Upper lobe of left lung (tissue), 6 donors: ENCODE data around the gene SCAMP3. TPM values are rescaled to one million over a fixed set of nuclear protein-coding genes. Genes with fewer than 3 reads are reported as not detected.

Source experiments
- ATAC-seq, 2 donors: fragments of 200-7000 bp; cut with Tn5 transposase; one replicate each; pipeline ENCODE4 v1.9.1; 2022; ENCODE audit warnings: mild to moderate bottlenecking in 2 of 2, moderate library complexity in 2 of 2; ENCODE audit not compliant: low FRiP score in 2 of 2
- DNase-seq, 2 donors: peaks; one replicate each; pipeline ENCODE4 v3.0.0-alpha.2; 2019 to 2020
- H3K27ac ChIP-seq, 4 donors: fragments of 200-600 bp; sonication (generic); one replicate each; pipeline ENCODE4 v1.5.1; 2016 to 2019
- H3K27me3 ChIP-seq, 4 donors: fragments of 200-600 bp; sonication (generic); one replicate each; pipeline ENCODE4 v1.5.1; 2017 to 2019
- H3K36me3 ChIP-seq, 4 donors: fragments of 200-600 bp; sonication (generic); one replicate each; pipeline ENCODE4 v1.5.1; 2016 to 2019
- H3K4me1 ChIP-seq, 4 donors: fragments of 200-600 bp; sonication (generic); one replicate each; pipeline ENCODE4 v1.5.1; 2018 to 2019
- H3K4me3 ChIP-seq, 4 donors: fragments of 200-600 bp; sonication (generic); one replicate each; pipeline ENCODE4 v1.5.1; 2017 to 2019; ENCODE audit warnings: mild to moderate bottlenecking in 2 of 4, moderate library complexity in 1 of 4
- H3K9me3 ChIP-seq, 4 donors: fragments of 200-600 bp; sonication (generic); one replicate each; pipeline ENCODE4 v1.5.1; 2018 to 2019
- CTCF ChIP-seq, 6 experiments: fragments of 450-650 bp in 4 of 6; fragments of 200-600 bp in 2 of 6; sonication (generic) in 2 of 6; IDR thresholded peaks; one replicate each; pipeline ENCODE4 v1.5.1; 2016 to 2019; ENCODE audit warnings: antibody characterized with exemption in 6 of 6
- EP300 ChIP-seq, 4 donors: sonication (generic); formaldehyde crosslinking; IDR thresholded peaks; one replicate each; pipeline ENCODE4 v1.5.1; 2017; ENCODE audit warnings: antibody characterized with exemption in 4 of 4, control low read depth in 2 of 4
- POLR2A ChIP-seq, 4 donors: fragments of 450-650 bp; IDR thresholded peaks; one replicate each; pipeline ENCODE4 v1.5.1; 2016 to 2017; ENCODE audit warnings: antibody characterized with exemption in 4 of 4, mild to moderate bottlenecking in 2 of 4
- POLR2AphosphoS5 ChIP-seq, 2 donors: sonication (generic); formaldehyde crosslinking; IDR thresholded peaks; one replicate each; pipeline ENCODE4 v1.5.1; 2017; ENCODE audit warnings: antibody characterized with exemption in 2 of 2
- WGBS, 2 donors: methylation state at CpG; one replicate each; pipeline ENCODE4 v1.1.5; 2017 to 2018; 5-methylcytosine and 5-hydroxymethylcytosine counted together
- total RNA-seq, 6 donors: library from RNA; depleted of rRNA in 4 of 6; stranded (reverse); fragments of >200 nt in 4 of 6; gene quantifications; one replicate each; pipeline versions ENCODE4 v1.1.0 to v1.2.1, GENCODE V29; 2016 to 2021
- donor health status: DM: no; HTN: no; CAD: no; lungs with moderate emphysema.
- donor health status: DM: no; HTN: yes; CAD: no; lungs with severe emphysema.

The SCAMP3 gene
- total RNA-seq, 6 donors from 2014 or later = 61.5 to 96.1 (median 70.4) TPM

GRCh38 chr1:155256058-155256852, 5.9 kb downstream of the SCAMP3 start:
- Histone ChIP-seq H3K27ac (peak overlapping the region; percentile 95 to 97 (median 96)), H3K4me3 (peak overlapping the region in 3 of 4 donors; percentile 61 to 93 (median 78)), H3K36me3 (peaks cover 0 to 35% (median 11%) of the 10 kb centered on the region in 4 donors), H3K27me3 (no peaks in the 10 kb centered on the region), H3K4me1 (peaks cover 30 to 36% (median 34%) of the 10 kb centered on the region in 4 donors), H3K9me3 (no peaks in the 10 kb centered on the region)
- TF ChIP-seq CTCF (IDR thresholded peaks at IDR 0.05) (no peak), POLR2AphosphoS5 (IDR thresholded peaks at IDR 0.05) (no peak), POLR2A (IDR thresholded peaks at IDR 0.05) (no peak), EP300 (IDR thresholded peaks at IDR 0.05) (no peak)
- ATAC-seq (peak in 1 of 2 donors; percentile 0), DNase-seq (no peak)
- WGBS, 2 donors = 74 to 79% methylated on average over 16 to 17 of the region's 20 CpGs

GRCh38 chr1:155255243-155256007, 6.7 kb downstream of the SCAMP3 start, which contains the start of gene ENTREP3:
TSS of gene ENTREP3 (minus strand) at chr1:155255483. CDS start at chr1:155254877, 606 bp downstream.
- Histone ChIP-seq H3K27ac (peak within 1 kb of the TSS; percentile 95 to 97 (median 96)), H3K4me1 (peaks cover 30 to 34% (median 32%) of the 10 kb centered on the region in 4 donors), H3K36me3 (peaks cover 0 to 33% (median 10%) of the 10 kb centered on the region in 4 donors), H3K4me3 (peak within 1 kb of the TSS; percentile 61 to 93 (median 72)), H3K27me3 (no peaks in the 10 kb centered on the region), H3K9me3 (no peaks in the 10 kb centered on the region)
- ATAC-seq (peak; percentile 92 to 95), DNase-seq (peak; percentile 93 to 97)
- WGBS, 2 donors = 1 to 3% methylated on average over 25 to 49 of the region's 54 CpGs
- TF ChIP-seq POLR2A (IDR thresholded peaks at IDR 0.05) (peak in 2 of 4 donors; percentile 47 to 66), EP300 (IDR thresholded peaks at IDR 0.05) (no peak), CTCF (IDR thresholded peaks at IDR 0.05) (peak in 3 of 6 experiments; percentile 4 to 39 (median 13)), POLR2AphosphoS5 (IDR thresholded peaks at IDR 0.05) (peak; percentile 73 to 78)

GRCh38 chr1:155254714-155255242, 7.4 kb downstream of the SCAMP3 start:
- no peaks in the 10 kb centered on the region for H3K27me3 ChIP-seq
- ATAC-seq (peak in 1 of 2 donors; percentile 3), DNase-seq (peak in 1 of 2 donors; percentile 88)
- peaks cover 29 to 39% (median 33%) of the 10 kb centered on the region in 4 donors for H3K4me1 ChIP-seq
- peak overlapping the region; percentile 95 to 97 (median 96) for H3K27ac ChIP-seq
- no peak for TF ChIP-seq POLR2A (IDR thresholded peaks at IDR 0.05)
- TF ChIP-seq POLR2AphosphoS5 (IDR thresholded peaks at IDR 0.05) = no peak
- TF ChIP-seq CTCF (IDR thresholded peaks at IDR 0.05) = no peak
- TF ChIP-seq EP300 (IDR thresholded peaks at IDR 0.05) = no peak
- no peaks in the 10 kb centered on the region for H3K9me3 ChIP-seq
- peak overlapping the region; percentile 61 to 93 (median 72) for H3K4me3 ChIP-seq
- WGBS, 2 donors = 0% methylated on average over 9 to 22 of the region's 35 CpGs
- H3K36me3 ChIP-seq = peaks cover 0 to 26% (median 8%) of the 10 kb centered on the region in 4 donors

- ATAC-seq = no peak
- peaks cover 0 to 21% (median 7%) of the 10 kb centered on the region in 4 donors for H3K36me3 ChIP-seq
- DNase-seq = no peak
- peak overlapping the region; percentile 95 to 97 (median 96) for H3K27ac ChIP-seq
- H3K4me1 ChIP-seq = peaks cover 29 to 39% (median 33%) of the 10 kb centered on the region in 4 donors
- H3K9me3 ChIP-seq = no peaks in the 10 kb centered on the region
- H3K27me3 ChIP-seq = no peaks in the 10 kb centered on the region
- 44 to 53% methylated on average over 4 to 11 of the region's 12 CpGs for WGBS, 2 donors
- TF ChIP-seq POLR2AphosphoS5 (IDR thresholded peaks at IDR 0.05) (no peak), EP300 (IDR thresholded peaks at IDR 0.05) (no peak), CTCF (IDR thresholded peaks at IDR 0.05) (no peak), POLR2A (IDR thresholded peaks at IDR 0.05) (no peak)
- H3K4me3 ChIP-seq = peak overlapping the region; percentile 61 to 93 (median 72)
Observed at GRCh38 chr1:155254228-155254713, 7.9 kb downstream of the SCAMP3 start.
